Measurements from ENCODE around the gene MYCBP2.
"Not testable (repeated sequence)": the region's sequence is repeated elsewhere in the genome, so short reads cannot be mapped to it uniquely, and the experiment has no call there.

The MYCBP2 gene

GRCh38 chr13:77019756-77020155, 307.1 kb downstream of the MYCBP2 start:
- no peak for DNase-seq

GRCh38 chr13:77016888-77017623, 309.8 kb downstream of the MYCBP2 start:
- DNase-seq: no peak

GRCh38 chr13:77016251-77016812, 310.6 kb downstream of the MYCBP2 start:
- no peak for DNase-seq

- no peak for DNase-seq
Observed at GRCh38 chr13:77014906-77015685, 311.8 kb downstream of the MYCBP2 start.

- no peak for DNase-seq
Observed at GRCh38 chr13:77013853-77014542, 312.9 kb downstream of the MYCBP2 start.

GRCh38 chr13:77009719-77010118, 317.2 kb downstream of the MYCBP2 start:
- DNase-seq: not testable (repeated sequence)

- no peak for DNase-seq
Observed at GRCh38 chr13:77009011-77009410, 317.9 kb downstream of the MYCBP2 start.

- DNase-seq: not testable (repeated sequence)
Observed at GRCh38 chr13:77008337-77008736, 318.6 kb downstream of the MYCBP2 start.

- no peak for DNase-seq
Observed at GRCh38 chr13:77002590-77003190, 324.2 kb downstream of the MYCBP2 start.

- no peak for DNase-seq
Observed at GRCh38 chr13:77001963-77002587, 324.8 kb downstream of the MYCBP2 start.

- no peak for DNase-seq
Observed at GRCh38 chr13:77001540-77001939, 325.4 kb downstream of the MYCBP2 start.

- no peak for DNase-seq
Observed at GRCh38 chr13:77000475-77000874, 326.4 kb downstream of the MYCBP2 start.
